Calu3 (cell line): ENCODE results near the gene AP4M1. TPM values are rescaled to one million over a fixed set of nuclear protein-coding genes. Genes with fewer than 3 reads are reported as not detected.

Experiments used
- BruUV-seq: library from RNA; stranded (reverse); fragments of 400-500 nt; replicated peaks from 2 replicates; lab custom pipeline; 2021; lab: Mats Ljungman, UMichigan
- CTCF ChIA-PET: fragments of 300-600 bp; sonication (Branson Sonifier 250); formaldehyde crosslinking; loops from one replicate; lab custom pipeline; 2022; ENCODE audit warnings: antibody characterized with exemption; lab: Charles Lee
- DNase-seq: peaks from one replicate; pipeline ENCODE4 v3.0.0; 2022
- H3K27ac Mint-ChIP-seq: one replicate; pipeline ENCODE4 v1.8.0; 2022; ENCODE audit warnings: mixed read lengths; ENCODE audit not compliant: unreplicated experiment
- H3K27me3 Mint-ChIP-seq: one replicate; pipeline ENCODE4 v1.8.0; 2022; ENCODE audit warnings: mixed read lengths; ENCODE audit not compliant: unreplicated experiment
- H3K36me3 Mint-ChIP-seq: one replicate; pipeline ENCODE4 v1.8.0; 2022; ENCODE audit warnings: mild to moderate bottlenecking, moderate library complexity, mixed read lengths; ENCODE audit not compliant: insufficient read depth, unreplicated experiment
- H3K4me1 Mint-ChIP-seq: one replicate; pipeline ENCODE4 v1.8.0; 2022; ENCODE audit warnings: mild to moderate bottlenecking, low read depth, mixed read lengths; ENCODE audit not compliant: unreplicated experiment
- H3K4me3 Mint-ChIP-seq: one replicate; pipeline ENCODE4 v1.8.0; 2022; ENCODE audit warnings: mild to moderate bottlenecking, low read depth, moderate library complexity, mixed read lengths; ENCODE audit not compliant: unreplicated experiment
- H3K9me3 Mint-ChIP-seq: one replicate; pipeline ENCODE4 v1.8.0; 2022; ENCODE audit warnings: low read depth, mixed read lengths; ENCODE audit not compliant: unreplicated experiment
- CTCF ChIP-seq: fragments of 200-600 bp; IDR thresholded peaks from one replicate; pipeline ENCODE4 v1.8.0; 2022; ENCODE audit warnings: antibody characterized with exemption; ENCODE audit not compliant: unreplicated experiment
- intact Hi-C: fragments of 100-400 bp; cut with micrococcal nuclease; formaldehyde crosslinking; loops from one replicate; pipeline ENCODE4 v1.10.0; 2022; ENCODE audit not compliant: unreplicated experiment
- total RNA-seq: library from RNA; stranded (reverse); gene quantifications from 2 replicates; pipeline ENCODE4 v1.2.3, GENCODE V29; 2022

The AP4M1 gene
- total RNA-seq, 1 experiment from 2014 or later, result 13.9 TPM

GRCh38 chr7:100089458-100090196, 11.8 kb upstream of the AP4M1 start:
- peak overlapping the region; percentile 79 for H3K4me3 Mint-ChIP-seq
- intact Hi-C loops, result no loop called here
- no TSS peak for BruUV-seq
- H3K36me3 Mint-ChIP-seq, result peaks cover 56% of the 10 kb centered on the region
- no peaks in the 10 kb centered on the region for H3K27me3 Mint-ChIP-seq
- H3K27ac Mint-ChIP-seq, result peak overlapping the region; percentile 9
- TF ChIP-seq CTCF, result no peak
- peaks cover 11% of the 10 kb centered on the region for H3K4me1 Mint-ChIP-seq
- no peaks in the 10 kb centered on the region for H3K9me3 Mint-ChIP-seq
- CTCF ChIA-PET, result no interaction called here
- DNase-seq, result no peak

GRCh38 chr7:100090527-100091410, 10.7 kb upstream of the AP4M1 start:
- BruUV-seq, result no TSS peak
- peaks cover 68% of the 10 kb centered on the region for H3K36me3 Mint-ChIP-seq

GRCh38 chr7:100091411-100092181, 9.8 kb upstream of the AP4M1 start:
- intact Hi-C loops, result no loop called here
- Mint-ChIP-seq H3K4me3 (no peak overlapping the region), H3K27me3 (no peaks in the 10 kb centered on the region), H3K9me3 (no peaks in the 10 kb centered on the region), H3K36me3 (peaks cover 75% of the 10 kb centered on the region), H3K4me1 (peaks cover 11% of the 10 kb centered on the region), H3K27ac (peak overlapping the region; percentile 34)
- TF ChIP-seq CTCF, result no peak
- CTCF ChIA-PET, result no interaction called here
- no peak for DNase-seq
- BruUV-seq, result TSS peak; percentile 82

More at GRCh38 chr7:100090527-100091410, 10.7 kb upstream of the AP4M1 start:
- intact Hi-C loops, result no loop called here
- CTCF ChIA-PET, result interaction anchor here (0.6 kb wide), 1 partner anchor 97 kb away, joined by 3 read pairs; no protein-coding TSS in a partner anchor
- DNase-seq, result no peak
- Mint-ChIP-seq H3K9me3 (no peaks in the 10 kb centered on the region), H3K4me3 (no peak overlapping the region), H3K27me3 (no peaks in the 10 kb centered on the region), H3K4me1 (peaks cover 11% of the 10 kb centered on the region), H3K27ac (no peak overlapping the region)
- TF ChIP-seq CTCF, result no peak

GRCh38 chr7:100093054-100093453, 8.4 kb upstream of the AP4M1 start:
- Mint-ChIP-seq H3K36me3 (peaks cover 88% of the 10 kb centered on the region), H3K27ac (no peak overlapping the region), H3K27me3 (no peaks in the 10 kb centered on the region), H3K9me3 (no peaks in the 10 kb centered on the region), H3K4me3 (no peak overlapping the region), H3K4me1 (peaks cover 13% of the 10 kb centered on the region)
- no TSS peak for BruUV-seq
- intact Hi-C loops, result no loop called here
- no peak for DNase-seq
- TF ChIP-seq CTCF, result no peak
- CTCF ChIA-PET, result no interaction called here
